Renal pelvis (tissue), 12 donors: ENCODE measurements around the gene CPT1B. TPM values are rescaled to one million over a fixed set of nuclear protein-coding genes. Genes with fewer than 3 reads are reported as not detected.
"Not testable (repeated sequence)": the region's sequence is repeated elsewhere in the genome, so short reads cannot be mapped to it uniquely, and the experiment has no call there.

Experiments used
- DNase-seq: peaks from one replicate; pipeline ENCODE4 v3.0.0-alpha.2; 2013
- long read RNA-seq, 16 experiments: transcript quantifications; one replicate each; lab custom pipeline, GENCODE V29; 2026
- polyA plus RNA-seq, 3 donors: library from polyadenylated mRNA; unstranded; fragments of 120-200 nt; gene quantifications; one replicate each; pipeline ENCODE4 v1.2.1, GENCODE V29; 2013; ENCODE audit not compliant: insufficient read length in 3 of 3

The CPT1B gene
- 10 to 100 TPM; 16.8 to 18.3 (median 17.1) TPM for polyA plus RNA-seq
- long read RNA-seq, donor 1, partial matches to known transcripts = 0 of 2 reads
- long read RNA-seq, donor 1, other reads (novel, unspliced or antisense) = 0 of 2 reads
- long read RNA-seq, donor 2, partial matches to known transcripts = 0 of 1 reads
- long read RNA-seq, donor 2, other reads (novel, unspliced or antisense) = 0 of 1 reads
- long read RNA-seq, donor 3 = 0 reads
- long read RNA-seq, donor 4, partial matches to known transcripts = 0 of 1 reads
- long read RNA-seq, donor 4, other reads (novel, unspliced or antisense) = 0 of 1 reads
- long read RNA-seq, donor 5 = 0 reads
- long read RNA-seq, donor 6 = 0 reads
- long read RNA-seq, donor 7 = 0 reads
- long read RNA-seq, donor 8 = 0 reads
- long read RNA-seq, donor 9 = 0 reads
- long read RNA-seq, donor 10 = 0 reads
- long read RNA-seq, donor 11 = 0 reads
- long read RNA-seq, donor 12, partial matches to known transcripts = 0 of 3 reads
- long read RNA-seq, donor 12, other reads (novel, unspliced or antisense) = 0 of 3 reads
- long read RNA-seq, donor 13, partial matches to known transcripts = 0 of 1 reads
- long read RNA-seq, donor 13, other reads (novel, unspliced or antisense) = 0 of 1 reads
- long read RNA-seq, donor 14, partial matches to known transcripts = 0 of 1 reads
- long read RNA-seq, donor 14, other reads (novel, unspliced or antisense) = 0 of 1 reads
- long read RNA-seq, donor 15 = 0 reads
- long read RNA-seq, donor 16 = 0 reads

DNA sequence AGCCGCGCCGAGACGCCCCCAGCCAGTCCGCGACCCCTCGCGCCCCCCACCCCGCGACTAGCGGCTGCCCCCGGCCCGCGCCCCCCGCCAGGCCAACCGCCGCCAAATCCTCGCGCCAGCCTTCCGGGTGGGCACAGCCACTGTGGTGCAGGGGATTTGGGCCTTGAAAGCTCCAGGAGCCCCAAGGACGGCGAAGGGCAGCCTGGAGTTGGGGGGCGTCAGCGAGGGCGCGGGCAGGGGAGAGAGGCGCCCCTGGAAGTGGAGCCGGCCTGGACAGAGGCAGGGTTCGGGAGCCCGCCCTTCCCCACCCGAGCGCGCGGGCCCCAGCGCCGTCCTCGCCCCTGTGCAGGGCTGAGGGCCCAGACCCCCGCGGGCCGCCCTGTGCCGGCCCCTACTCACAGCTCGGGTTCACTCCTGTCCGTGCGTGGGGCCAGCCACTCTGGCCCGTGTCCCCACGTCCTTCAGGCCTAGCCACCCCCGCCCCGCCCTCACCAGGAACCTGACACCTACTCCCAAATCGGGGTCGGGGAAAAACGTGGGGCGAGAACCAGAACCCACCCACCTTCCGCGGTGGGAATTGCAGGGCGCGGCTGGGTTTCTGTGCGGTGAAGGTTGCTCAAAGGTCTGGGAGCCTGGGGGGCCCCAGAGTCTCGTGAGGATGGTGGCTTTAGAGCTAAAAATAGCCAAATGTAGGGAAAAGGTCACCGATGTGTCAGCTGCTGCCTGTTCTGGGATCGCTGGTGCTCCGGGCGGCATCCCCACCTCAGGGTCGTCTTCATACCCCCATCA, at the start of gene CPT1B:
CPT1B (minus strand) TSS at position 441 of the 789 bp plus-strand sequence. CDS start 512 bp downstream, outside the sequence.
- DNase-seq = no peak

DNA sequence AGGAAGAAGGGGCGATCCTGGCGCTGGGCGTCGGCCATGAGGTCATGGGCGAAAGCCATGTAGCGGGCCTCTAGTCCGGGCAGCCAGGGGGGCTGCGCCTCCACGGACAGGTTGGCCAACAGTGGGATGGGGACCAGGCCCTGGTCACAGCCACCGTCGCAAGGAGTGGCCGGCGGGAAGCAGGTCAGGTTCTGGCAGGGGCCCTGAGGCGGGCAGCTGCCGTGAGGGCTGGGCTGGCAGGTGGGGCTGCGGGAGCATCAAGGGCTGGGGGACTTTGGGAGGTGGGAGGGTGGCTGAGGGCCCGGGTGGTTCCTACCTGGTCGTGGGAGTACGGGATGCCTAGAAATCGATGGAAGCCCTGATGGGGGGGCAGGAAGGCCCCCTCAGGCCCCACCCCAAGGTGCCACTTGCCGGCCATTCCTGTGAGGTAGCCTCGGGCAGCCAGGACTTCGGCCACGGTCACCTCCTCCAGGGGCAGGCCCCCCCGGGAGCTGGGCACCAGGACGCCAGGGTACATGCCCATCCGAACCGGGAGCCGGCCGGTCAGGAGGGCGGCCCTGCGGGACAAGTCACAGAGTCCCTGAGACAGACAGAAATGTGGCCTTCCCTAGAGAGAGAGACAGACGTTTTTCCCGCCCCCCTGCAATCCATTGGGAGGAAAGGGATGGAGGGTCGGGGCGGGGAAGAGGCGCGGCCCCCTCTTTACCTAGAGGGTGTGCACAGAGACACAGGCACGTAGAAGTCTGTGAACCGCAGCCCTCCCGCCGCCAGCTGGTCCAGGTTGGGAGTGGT, 48.8 kb upstream of the CPT1B start:
- DNase-seq = no peak

DNA sequence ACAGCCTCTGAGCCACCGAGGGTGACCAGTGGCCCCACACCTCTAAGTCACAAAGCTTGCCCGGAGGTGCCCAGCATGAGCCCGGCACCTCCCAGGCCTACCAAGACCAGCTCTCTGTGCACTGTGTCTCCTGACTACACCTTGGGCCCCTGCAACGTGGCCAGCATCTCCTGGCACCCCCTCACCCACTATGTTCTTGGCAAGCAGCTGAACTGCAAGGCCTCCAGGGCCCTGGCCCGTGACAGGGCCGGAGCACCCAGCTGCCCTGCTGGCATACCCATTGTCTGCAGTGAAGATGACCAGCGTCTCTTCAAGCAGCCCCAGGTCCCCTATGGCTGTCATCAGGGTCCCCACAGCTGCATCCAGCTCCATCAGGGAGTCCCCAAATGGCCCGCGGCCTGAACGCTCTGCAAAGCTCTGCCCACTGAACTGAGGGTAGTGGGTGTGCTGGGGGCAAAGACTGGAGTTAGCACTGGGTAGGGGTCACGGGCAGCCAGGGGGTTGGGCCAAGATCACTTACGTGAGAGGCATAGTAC, 48.2 kb upstream of the CPT1B start:
- no peak for DNase-seq

DNA sequence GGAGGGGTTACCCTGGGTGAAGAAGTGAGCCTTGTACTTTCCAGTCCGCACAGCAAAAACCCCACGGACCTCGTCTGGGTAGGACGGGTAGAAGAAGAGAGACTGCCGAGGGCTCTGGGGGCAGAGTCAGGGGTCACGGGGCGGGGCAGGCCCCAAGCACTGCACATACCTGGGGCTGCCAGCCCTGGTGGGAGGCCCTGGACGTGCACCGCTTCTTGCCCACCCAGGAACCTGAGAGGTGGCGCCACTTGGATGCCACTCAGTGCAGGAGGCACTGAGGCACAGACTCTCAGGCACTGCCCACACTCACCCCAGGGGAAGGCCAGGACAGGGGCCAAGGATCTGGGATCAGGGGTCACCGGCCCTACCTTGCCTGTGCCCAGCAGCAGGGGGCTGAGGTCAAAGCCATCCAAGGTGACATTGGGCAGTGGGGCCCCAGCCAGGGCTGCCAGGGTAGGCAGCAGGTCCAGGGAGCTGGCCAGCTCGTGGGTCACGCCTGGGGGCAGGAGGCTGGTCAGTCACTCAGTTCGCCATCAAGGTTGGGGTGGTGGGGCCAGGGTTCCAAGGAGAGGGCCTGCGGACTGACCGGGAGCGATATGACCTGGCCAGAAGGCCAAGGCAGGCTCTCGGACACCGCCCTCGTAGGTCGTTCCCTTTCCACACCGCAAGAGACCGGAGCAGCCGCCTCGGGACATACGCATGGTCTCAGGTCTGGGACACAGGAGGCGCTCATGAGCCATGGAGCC, 47.5 kb upstream of the CPT1B start:
- no peak for DNase-seq

DNA sequence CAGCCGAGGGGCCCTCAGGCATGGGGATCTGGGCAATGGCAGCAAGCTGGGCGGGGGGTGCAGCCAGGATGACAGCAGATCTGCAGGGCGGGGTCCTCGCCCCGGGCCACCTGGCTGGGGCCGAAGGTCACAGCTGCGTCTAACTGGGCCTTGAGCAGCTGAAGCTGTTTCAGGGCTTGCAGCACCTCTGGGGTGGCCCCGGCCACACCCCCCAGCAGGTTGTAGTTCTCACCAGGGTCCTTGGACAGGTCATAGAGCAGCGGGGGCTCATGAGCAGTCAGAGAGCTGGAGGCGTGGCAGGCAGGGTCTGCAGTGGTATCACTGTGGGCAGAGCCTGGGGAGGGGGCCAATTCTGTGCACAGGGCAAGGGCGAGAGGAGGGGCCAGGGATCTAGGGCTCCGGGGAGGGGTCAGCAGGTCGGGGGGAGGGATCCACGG, 46.9 kb upstream of the CPT1B start:
- DNase-seq = no peak

DNA sequence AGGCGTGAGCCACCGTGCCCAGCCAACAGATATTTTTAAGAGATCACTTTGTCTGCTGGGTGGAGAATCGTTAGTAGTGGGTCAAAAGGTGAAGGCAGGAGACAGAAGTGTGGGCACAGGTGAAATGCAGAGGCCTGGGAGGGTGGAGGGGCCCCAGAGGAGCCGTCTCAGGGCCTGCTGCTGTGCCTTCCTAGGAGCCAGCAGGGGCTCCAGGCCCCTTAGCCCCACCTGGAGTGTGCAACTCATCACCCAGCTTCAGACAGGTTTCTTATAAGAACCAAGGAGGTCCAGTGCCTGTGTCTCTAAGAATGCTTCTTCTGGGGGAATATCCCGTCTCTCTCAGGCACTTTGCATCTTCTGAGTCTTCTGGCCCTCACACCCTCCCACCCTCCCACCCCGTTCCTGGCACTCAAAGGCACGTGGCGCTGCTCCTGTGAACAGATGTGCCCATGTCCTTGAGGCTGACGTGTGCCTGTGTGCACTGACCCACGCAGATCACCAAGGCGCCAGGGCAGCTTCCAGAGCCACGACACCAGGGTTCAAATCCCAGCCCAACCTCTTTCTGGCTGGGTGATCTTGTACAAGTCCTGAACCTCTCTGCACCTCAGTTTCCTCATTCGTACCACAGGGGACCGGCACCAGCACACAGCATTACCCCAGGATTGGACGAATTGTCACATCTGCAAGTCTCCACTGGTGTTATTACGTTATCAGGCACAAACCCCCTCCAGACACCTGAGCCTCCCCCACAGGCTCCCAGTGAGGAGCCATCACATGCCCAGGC, 46.3 kb upstream of the CPT1B start:
- DNase-seq = no peak

DNA sequence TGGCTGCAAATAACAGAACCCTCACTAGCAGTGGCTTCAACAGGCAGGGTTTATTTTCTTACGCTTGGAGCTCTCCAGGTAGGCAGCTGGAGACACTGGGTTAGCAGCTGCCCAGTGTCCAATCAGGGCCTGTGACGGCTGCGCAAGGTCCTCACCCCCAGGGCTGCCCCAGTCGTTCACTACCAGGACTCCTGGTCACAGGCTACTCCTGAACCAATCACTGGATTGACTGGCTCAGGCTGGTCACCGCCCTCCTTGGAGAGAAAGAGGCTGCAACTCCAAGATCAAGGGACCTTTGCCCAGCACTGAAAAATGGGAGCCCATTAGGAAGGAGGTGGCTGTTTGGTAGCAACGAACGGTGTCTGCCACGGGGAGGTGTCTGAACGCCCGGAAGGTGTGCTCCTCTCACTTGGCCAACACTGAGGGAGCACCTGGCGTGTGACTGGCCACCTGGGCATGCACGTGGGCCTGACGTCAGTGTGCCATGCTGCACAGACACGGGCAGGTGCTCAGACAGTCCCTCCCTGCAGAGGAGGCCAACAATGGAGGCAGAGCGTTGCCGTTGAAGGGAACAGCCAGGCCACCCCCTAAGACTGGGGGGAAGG, 44.6 kb upstream of the CPT1B start:
- no peak for DNase-seq

DNA sequence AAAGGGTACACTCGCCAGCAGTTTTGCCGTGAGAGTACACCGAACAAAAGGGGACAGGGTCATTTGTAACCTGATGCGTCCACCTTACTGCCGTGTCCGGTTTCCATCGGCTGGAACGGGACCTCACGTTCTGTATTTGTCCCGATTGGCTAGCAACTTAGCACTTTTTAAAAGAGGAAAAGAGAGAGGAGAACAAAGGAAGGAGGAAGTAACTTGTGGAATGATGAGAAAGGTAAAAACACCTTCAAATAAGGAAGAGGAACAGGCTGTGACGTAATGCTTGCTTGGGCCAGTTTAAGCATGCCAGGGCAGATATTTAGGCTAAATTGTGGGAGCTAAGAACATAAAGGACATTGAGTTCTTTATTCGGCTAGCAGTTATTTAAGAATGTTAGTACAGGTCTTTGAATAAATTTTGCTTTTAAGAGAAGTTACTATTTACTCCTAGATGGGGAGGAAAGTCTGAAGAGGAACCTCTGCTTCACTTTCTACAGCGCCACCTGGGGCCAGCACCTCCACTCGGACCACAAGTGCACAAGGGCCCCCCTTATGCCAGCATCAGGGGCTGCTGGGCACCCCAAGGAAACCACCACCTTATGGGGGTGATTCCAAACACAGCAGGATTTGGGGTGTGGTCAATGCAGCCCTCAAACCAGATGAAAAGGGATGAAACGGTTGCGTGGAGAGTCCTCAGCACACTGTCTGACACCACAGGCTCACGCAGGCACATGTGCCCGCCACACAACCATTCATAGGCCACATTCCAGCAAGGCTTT, 43.9 kb upstream of the CPT1B start:
- no peak for DNase-seq

DNA sequence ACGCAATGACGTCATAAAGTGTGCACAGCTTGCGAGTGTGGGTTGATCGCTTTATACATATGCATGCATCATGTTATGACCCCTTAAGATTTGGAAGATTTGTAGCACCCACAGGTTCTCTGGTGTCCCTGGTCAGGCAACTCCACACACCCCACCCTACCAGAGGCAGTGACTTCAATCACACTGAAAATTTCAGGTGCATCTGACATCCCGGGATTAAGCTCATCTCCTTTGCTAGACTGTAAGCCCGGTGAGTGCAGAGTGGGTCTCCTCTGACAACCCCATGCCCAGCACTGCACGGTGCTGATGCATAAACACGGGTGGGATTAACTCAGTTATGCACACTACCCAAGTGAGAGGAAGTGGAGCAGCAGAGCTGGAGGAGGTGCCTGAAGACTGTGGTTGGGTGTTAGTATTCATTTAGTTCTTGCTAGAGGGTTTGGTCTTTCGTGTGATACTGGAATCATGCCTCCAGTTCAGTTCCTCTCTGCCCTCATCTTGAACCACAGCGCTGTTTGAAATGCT, 43.2 kb upstream of the CPT1B start:
- DNase-seq = no peak

DNA sequence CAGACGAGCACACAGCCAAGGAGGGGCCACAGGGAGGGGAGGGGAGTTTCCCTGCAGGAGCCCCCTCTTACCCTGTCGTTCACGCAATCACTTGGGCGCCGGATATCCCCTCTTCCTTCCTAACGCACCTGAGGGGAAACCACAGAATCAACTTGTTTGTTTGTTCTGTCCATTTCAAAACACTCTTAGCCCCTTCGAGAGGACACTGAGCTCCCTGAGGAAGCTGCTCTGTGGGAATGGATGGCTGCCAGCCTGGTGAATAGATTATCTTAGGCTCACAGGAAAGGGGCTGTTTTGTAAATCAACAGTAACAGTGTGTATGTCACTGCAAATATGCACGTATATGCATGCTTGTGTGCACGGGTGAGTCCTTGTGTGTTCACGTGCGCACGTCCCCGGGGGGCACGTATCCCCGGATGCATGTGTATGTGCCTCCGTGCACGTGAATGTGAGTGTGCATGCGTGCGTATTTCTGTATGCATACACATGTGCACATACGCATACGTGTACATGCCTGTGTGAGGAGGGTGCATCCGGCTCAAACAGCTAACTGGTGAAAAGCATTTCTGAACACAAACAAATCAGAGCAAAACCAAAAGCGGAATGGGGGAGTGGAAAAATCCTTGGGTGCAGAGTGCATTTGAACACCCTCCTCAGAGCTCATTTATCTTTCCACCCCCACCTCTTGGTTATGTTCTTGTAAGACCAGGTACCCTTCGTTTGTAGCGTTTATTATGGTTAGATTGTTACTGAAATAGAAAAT, 42.5 kb upstream of the CPT1B start:
- DNase-seq = no peak

DNA sequence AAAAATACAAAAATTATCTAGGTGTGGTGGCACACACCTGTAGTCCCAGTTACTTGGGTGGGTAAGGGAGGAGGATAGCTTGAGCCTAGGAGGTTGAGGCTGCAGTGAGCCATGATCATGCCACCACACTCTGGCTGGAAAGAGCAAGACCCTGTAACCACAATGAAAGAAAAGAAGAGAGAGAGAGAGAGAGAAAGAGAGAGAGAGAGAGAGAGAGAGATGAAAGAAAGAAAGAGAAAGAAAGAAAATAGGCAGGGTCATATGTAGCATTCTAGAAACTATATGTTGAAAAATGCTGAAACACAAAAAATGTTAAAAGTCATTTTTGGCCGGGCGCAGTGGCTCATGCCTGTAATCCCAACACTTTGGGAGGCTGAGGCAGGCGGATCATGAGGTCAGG, 36.1 kb upstream of the CPT1B start:
- not testable (repeated sequence) for DNase-seq

DNA sequence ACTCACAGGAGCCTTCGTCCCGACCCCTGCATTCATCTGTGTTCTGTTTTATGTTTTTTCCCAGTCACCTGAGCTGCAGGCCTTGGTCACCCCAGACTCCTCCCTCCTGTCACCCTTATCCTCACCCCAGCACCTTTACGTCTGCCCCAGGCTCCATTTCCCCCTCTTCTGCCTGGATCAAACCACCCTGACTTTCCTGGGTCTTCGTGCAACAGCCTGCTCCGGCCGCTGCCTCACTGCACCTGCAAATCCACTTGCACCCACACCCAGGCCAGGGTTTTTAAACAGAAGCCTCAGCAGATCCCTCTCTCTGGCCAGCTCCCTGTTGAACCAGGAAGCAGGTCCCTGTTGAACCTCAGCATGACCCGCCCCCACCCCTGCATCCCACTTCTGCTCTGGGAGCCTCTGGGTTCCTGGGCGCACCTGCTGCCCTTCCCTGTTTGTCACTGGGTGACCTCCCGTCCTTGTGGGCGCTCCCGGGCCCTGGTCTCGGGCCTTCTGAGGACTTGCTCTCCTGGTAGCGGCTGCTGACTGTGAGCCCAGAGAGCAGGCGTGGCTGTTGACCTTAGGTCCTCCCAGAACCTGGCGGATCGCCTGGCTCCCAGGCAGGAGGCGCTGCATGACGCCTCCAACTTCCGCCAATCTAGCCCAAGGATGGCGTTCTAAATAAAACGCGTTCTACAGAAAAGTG, 35.2 kb upstream of the CPT1B start:
- DNase-seq = no peak

DNA sequence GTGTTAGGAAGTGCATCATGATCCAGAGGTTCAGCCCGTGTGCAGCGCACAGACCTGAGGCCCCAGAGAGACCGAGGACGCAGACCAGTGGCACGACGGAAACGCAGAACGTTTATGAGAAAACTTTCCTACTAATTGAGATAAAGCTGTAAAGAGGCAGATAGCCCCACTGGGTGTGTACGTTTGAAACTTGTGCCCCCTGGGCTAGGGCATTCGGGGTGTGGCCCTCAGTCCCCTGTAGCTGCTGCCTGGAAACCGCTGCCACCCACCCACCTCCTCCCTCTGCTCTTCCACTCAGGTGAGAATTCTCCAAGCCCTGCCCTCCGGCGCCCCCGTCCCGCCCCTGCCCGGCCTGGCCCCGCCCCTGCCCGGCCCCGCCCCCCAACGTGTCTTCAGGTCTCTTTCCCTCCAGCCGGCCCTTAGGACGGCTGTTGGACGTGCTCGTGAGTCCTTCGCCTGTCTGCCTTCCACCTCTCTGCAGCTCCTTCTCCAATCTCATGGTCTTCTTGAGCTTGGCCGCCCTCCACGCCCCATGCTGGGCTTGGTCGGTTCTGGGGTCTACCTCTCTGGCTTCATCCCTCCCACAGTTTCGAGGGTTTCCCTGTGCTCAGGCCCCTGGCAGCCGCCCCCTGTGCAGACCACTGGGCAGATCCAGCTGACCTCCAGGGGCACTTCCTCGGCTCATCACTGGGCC, 34.4 kb upstream of the CPT1B start:
- DNase-seq = no peak

DNA sequence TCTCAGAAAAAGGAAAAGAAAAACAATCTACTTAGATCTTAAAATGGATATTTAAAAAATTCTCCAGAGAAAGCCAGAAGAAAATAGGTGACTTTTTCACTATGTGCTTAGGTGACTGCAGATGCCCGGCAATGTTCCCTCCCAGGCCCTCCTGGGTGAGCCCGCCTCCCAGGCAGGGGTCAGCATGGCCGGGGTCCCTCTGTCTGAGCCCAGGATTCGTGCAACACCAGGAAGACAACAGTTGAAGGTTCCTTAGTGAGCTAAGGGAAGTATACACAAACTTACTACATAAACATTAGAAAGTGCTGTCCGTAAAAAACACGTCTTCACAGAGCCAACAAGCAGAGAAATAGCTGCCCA, 33.9 kb upstream of the CPT1B start:
- no peak for DNase-seq

DNA sequence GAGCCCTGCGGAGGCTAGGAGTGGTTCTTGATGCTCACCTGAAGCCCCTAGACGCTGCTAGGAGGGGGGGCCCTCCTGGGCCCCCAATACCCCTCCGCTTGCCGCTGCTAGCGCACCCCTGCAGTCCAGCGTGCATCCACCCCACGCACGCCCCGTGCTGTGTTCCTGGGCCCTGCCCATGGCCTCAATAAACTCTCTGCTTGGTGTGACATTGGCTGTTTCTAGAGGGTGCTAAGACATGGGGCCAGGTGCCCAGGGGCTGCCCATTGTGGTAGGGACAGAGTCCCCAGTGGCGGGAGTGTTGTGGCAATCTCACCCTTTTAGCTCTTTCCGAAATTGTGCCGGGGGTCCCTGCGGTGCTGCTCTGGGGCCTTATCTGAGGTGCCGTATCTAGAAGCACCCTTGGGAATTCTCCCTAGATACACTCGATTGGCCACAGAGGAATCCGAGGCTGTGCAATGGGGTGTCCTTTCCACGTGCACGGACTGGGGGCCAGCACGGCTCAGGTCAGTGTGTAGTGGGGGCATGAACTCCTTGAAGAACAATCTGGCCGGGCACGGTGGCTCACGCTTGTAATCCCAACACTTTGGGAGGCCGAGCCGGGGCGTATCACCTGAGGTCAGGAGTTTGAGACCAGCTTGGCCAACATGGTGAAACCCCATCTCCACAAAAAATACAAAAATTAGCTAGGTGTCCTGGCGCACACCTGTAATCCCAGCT, 33.3 kb upstream of the CPT1B start:
- no peak for DNase-seq
